GM12865 (cell line): ENCODE measurements around the gene ANKRD7.

Experiments
- DNase-seq: peaks from one replicate; pipeline ENCODE4 v3.0.0; 2010; ENCODE audit warnings: low read depth
- H3K4me3 ChIP-seq: 2 replicates; pipeline ENCODE4 v1.5.1; 2011; ENCODE audit warnings: mild to moderate bottlenecking, low read depth, low read length, control low read depth
- TF ChIP-seq, protein P1 (sequence below): IDR thresholded peaks from 2 replicates; pipeline ENCODE4 v1.5.1; 2011; ENCODE audit warnings: low read length, control low read depth, low read depth, inconsistent platforms; ENCODE audit not compliant: insufficient read depth; ENCODE audit errors: missing control alignments

Gene ANKRD7

GRCh38 chr7:118285358-118285757, 60.9 kb downstream of the ANKRD7 start:
- DNase-seq = no peak
- H3K4me3 ChIP-seq = no peak overlapping the region
- TF ChIP-seq, protein P1, sequence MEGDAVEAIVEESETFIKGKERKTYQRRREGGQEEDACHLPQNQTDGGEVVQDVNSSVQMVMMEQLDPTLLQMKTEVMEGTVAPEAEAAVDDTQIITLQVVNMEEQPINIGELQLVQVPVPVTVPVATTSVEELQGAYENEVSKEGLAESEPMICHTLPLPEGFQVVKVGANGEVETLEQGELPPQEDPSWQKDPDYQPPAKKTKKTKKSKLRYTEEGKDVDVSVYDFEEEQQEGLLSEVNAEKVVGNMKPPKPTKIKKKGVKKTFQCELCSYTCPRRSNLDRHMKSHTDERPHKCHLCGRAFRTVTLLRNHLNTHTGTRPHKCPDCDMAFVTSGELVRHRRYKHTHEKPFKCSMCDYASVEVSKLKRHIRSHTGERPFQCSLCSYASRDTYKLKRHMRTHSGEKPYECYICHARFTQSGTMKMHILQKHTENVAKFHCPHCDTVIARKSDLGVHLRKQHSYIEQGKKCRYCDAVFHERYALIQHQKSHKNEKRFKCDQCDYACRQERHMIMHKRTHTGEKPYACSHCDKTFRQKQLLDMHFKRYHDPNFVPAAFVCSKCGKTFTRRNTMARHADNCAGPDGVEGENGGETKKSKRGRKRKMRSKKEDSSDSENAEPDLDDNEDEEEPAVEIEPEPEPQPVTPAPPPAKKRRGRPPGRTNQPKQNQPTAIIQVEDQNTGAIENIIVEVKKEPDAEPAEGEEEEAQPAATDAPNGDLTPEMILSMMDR = no peak

- H3K4me3 ChIP-seq = no peak overlapping the region
- TF ChIP-seq, protein P1 = no peak
- no peak for DNase-seq
Measured at GRCh38 chr7:118286131-118286530, 61.6 kb downstream of the ANKRD7 start.

GRCh38 chr7:118288098-118288497, 63.6 kb downstream of the ANKRD7 start:
- TF ChIP-seq, protein P1 = no peak
- no peak overlapping the region for H3K4me3 ChIP-seq
- DNase-seq = peak; percentile 30

DNA sequence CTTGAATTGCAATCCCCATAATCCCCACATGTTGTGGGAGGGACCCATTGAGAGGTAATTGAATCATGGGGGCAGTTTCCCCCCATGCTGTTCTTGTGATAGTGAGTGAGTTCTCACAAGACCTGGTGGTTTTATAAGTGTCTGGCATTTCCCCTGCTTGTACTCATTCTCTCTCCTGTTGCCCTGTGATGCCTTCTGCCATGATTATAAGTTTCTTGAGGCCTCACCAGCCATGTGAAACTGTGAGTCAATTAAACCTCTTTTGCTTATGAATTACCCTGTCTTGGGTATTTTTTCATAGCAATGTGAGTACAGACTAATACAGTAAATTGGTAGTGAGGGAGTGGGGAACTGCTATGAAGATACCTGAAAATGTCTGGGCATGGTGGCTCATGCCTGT, 65.0 kb downstream of the ANKRD7 start:
- DNase-seq = no peak

More for the DNA sequence above, 65.0 kb downstream of the ANKRD7 start:
- TF ChIP-seq, protein P1 = no peak
- no peak overlapping the region for H3K4me3 ChIP-seq
